Inflammatory macrophage treated with lipopolysaccharide for 1 hour (primary cell): Measurements from ENCODE around the gene PPP1R9B.

Experiments
- DNase-seq, 2 donors: peaks; one replicate each; pipeline ENCODE4 v3.0.0-alpha.2; 2020 to 2022

The PPP1R9B gene

DNA sequence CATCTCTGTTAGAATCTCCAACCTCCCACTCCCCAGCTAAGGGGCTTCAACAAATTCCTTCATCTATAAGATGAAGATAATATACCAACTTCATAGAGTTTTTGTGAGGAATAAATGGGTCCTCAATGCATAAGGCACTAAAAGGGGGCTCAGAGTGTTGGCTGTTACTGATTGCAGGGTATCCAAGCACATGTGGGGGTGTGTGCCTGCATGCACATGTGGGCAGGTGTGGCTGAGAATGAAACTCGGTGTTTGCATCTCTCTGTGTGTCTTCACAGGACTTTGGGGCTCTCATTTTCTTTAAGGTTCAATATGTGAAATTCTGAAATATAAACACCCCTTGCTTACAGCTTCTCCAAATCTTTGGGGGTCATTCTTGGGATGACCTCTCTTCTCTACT lies 4.1 kb upstream of the PPP1R9B start:
- no peak for DNase-seq

DNA sequence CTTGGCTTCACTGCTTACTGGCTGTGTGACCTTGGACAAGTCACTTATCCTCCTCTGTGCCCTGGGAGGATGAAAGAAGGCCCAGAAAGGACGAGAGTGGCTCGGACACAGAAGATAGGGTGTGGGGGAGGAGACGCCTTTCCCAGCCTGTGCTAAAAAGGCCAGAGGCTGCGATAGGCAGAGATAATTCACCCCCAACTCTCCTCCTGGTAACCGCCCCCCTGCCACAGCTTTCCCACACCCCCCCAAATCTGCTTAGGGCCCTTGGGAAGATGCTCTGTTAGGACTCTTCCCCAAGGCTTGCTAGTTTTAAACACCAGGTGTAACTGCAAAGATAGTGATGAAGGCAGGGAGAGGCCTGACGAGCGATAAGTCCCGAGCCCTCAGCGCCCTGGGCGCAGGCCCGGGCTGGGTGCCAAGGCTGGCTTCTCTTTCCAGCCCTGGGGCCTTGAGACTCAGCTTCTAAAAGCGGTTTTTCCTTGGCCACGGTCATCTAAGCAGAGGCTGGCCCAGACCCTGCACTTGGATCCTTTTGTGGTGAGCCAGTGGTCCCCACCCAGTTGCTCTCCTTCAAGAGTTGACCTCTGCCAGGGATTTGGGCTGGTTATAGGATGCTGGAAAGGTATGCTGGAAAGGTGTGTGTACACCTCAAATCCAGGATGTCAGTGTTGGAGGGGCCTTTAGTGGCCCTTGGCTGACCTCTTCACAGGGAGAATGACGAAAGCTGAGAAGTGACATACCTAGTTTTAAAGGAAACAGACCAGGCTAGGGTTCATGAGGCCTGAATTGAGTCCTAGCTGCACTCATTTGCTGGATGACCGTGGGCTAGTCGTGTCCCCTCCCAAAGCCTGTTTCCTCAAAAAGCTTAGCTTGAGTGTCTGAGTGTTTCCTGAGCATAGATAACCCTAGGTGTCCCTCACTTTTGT lies 3.4 kb upstream of the PPP1R9B start:
- no peak for DNase-seq

DNA sequence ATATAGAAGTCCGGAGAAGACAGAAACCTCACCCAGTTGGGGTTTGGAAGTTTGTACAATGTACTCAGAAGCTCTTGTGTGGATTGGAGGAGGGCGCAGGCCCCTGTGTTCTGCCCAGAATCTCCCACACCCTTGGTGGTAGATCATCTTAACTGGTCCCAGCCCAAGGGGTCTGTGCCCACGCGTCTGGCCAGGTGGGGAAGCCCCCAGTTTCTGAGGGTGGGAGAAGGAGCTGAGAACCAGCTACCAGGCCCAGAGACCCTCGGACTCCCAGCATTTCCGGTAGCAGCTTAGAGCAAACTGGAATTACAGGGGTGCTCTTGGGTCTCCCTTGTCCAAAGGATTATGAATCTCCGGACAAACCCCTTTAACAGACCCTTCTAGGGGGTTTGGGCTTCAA lies 2.3 kb upstream of the PPP1R9B start:
- DNase-seq: no peak

DNA sequence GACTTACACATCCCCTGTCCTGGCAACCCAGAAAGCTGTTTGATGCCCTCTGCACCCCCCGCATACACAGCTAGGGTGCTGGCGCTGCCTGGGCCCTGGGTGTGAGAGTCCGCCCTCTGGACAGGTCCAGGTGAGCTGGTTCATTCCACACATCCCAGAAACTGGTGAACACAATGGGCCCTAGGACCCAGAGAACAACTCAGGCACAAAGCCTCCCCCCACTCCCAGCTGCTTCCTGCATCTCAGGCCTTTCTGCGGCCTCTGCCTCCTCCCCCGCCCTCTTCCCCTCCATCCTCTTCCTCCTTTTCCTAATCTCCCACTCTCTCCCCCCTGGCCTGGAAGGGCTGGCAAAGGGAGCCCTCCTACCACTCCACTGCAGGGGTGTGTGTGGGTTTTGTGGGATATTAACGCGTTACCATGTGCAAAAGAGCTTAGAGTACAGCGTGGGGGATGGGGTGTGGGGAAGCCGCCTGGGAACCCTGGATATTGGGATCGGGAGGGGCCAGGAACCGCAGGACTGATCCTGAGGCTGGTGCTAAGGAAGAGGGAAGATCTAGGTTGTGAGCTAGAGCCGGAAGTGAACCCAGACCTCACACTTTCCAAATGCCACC lies 1.6 kb upstream of the PPP1R9B start:
- peak; percentile 65 to 72 for DNase-seq

GRCh38 chr17:50151041-50151936 lies 812 bp upstream of the PPP1R9B start:
- DNase-seq: peak; percentile 82 to 89

DNA sequence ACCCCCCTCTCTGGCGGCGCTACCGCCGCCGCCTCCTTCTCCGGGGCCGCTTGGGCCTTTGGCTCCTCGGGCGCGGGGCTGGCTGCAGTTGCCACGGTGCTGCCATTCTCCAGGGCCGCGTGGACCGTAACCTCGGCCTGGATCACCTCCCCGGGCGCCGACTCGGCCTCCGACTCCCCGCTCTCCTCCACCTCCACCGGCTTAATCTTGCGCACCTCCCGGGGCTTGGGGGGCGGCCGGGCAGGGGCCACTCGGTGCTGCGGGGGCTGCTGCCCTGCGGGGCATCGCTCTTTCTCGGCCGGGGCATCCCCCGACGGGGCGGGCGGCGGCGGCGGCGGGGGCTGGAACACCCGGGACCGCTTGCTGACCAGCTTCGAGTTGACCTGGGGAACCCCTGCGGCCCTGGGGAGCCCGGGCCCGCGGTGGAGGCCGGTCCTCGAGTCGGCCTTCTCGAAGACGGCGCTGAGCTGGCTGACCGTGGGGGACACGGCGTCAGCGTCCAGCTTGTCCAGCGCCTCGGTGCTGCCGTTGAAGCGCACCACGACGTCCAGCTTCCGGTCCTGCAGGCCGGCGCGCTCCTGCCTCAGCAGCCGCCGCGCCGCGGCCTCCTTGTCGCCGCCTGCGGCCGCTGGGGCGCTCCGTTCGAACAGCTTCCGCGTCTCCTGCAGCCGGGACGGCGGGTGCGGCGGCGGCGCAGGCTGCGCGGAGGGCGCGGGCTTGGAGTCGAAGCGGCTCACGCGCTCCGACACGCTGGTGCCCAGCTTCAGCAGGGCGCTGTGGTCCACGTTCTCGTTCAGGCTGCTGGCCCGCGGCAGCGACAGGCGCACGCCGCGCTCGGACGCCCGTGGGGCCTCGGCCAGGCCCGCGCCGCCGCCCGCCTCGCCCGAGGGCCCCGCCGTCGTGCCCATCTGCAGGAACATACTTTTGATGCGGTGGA lies 792 bp downstream of the PPP1R9B start:
- DNase-seq: peak; percentile 40 to 56

- no peak for DNase-seq
These were observed 1.4 kb downstream of the PPP1R9B start for GRCh38 chr17:50149091-50149416.

GRCh38 chr17:50148226-50149090 lies 2.0 kb downstream of the PPP1R9B start:
- peak; percentile 83 to 94 for DNase-seq

GRCh38 chr17:50147841-50148225 lies 2.6 kb downstream of the PPP1R9B start:
- no peak for DNase-seq

DNA sequence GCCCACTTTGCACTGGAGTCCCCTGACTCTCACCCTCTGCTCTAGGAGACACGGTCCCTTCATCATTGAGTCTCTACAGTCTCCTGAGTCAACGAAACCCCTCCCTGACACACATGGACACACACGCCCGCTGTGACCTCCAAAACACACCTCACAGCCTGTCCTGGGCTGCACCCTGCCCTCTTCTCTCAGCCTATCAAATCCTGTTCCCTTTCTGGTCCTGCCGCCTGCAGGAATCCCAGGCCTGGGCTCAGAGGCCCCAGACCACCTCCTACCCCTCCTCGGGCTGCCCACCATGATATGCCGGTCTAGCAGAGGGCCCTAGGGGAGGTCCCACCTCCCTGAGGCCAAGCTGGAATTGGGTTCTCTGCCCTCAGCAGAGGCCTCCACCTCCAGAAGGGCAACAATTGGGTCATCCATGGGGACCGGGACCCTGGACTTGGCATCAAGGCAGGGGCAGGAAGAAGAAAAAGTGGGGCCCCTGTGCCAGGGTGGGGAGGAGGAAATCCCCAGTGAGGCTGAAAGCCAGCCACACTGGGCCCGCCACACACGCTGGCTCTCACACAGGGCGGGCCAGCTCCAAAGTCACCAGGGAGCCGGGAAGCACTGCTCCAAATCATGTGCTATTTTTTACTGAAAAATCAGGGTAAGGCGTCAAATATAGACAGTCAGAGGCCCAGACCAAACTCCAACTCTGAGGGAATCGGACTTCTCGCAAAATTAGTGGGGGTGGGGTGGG lies 3.4 kb downstream of the PPP1R9B start:
- peak in 1 of 2 donors; percentile 16 for DNase-seq

- DNase-seq: no peak
These were observed 4.1 kb downstream of the PPP1R9B start for GRCh38 chr17:50146230-50146926.

DNA sequence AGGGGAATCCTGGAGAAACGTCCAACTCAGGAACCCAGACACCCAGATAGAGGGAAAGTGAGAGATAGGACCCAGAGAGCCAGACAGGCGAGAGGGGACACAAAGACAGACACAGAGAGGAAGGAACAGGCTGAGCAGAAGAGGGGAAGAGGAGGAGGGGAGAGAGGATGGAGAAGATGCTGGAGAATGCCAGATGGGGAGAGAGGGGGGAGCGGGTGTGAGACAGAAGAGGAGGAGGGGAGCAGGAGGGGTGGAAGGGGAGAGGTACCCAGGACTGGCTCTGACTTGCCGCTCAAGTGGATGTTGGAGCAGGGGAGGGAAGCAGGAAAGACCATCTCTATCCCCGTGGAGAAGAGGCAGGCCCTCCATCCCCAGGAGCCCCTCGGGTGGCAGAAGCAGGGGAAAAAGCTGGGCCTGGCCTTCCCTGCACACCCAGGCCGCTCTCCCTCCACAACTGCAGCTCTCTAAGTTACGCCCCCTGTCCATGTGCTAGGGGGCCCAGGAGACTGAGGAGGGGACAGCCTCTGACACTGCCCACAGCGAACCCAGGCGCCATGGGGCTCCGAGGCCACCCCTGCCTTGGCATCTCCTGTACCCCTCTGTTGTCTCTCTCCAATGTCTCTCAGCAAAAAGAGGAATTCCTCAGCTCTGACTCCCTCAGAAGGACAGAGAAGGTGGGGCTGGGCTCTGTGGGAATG lies 4.8 kb downstream of the PPP1R9B start:
- no peak for DNase-seq

DNA sequence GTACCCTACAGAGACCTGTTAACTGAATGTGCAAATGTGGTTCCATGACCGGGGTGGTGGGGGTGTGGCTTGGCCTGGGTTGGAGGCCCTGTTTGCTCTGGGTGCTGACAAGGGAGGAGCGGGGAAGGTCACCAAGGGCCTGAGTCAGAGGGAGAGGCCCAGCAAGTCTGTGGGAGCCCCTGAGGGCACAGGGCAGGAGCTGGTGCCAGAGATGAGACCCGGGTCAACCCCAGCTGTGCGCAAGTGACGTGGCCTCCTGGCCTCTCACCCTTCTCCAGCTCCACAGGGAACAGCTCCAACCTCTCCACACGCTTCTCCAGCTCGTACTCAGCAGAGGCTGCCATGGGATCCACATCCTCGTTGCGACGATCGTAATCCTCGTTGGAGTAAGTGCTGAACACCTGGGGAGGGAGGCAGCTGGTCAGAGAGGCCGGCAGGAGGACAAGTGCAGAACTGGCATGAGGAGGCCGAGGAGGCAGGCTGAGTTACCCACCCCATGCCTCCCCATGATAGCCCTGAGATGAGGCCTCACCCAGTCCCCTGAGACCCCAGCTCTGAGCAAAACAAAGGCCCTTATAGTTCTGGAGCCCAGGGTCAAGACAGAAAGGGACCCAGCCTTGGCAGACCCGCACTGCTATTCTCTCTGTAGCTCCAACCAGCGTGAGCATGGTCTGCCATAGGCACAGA lies 5.5 kb downstream of the PPP1R9B start:
- DNase-seq: no peak

GRCh38 chr17:50144355-50144754 lies 6.1 kb downstream of the PPP1R9B start:
- DNase-seq: no peak

- DNase-seq: no peak
These were observed 6.9 kb downstream of the PPP1R9B start for GRCh38 chr17:50143461-50144176.

DNA sequence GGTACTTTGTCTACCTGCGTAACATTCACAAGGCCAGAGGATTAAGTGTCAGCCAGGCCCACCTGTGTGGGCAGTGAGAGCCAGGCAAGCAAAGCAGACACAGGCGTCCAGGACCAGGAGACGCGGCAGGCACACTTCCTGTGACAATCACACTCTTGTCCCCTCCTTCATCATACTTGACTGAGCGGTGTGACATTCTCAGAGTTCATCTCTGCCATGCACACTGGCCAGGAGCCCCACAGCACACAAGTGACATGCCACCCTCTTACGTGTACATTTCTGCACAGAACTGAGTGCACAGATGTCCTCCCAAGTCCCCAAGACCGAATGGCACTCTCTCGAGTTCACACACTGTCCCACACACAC lies 8.7 kb downstream of the PPP1R9B start:
- no peak for DNase-seq

- DNase-seq: no peak
These were observed 9.3 kb downstream of the PPP1R9B start for GRCh38 chr17:50141026-50141744.
